Epithelial cell of esophagus (primary cell): ENCODE results near the gene BORCS8.

ENCODE experiments used
- DNase-seq: peaks from one replicate; pipeline ENCODE4 v3.0.0; 2010; ENCODE audit warnings: low read depth
- H3K4me3 ChIP-seq: 2 replicates; pipeline ENCODE4 v1.5.1; 2011; ENCODE audit warnings: mild to moderate bottlenecking, low read length, control low read depth
- TF ChIP-seq, protein P1 (sequence below): IDR thresholded peaks from 2 replicates; pipeline ENCODE4 v1.5.1; 2011; ENCODE audit warnings: low read depth, mild to moderate bottlenecking, low read length, control low read depth, inconsistent platforms; ENCODE audit not compliant: insufficient read depth; ENCODE audit errors: missing control alignments

Gene BORCS8

DNA sequence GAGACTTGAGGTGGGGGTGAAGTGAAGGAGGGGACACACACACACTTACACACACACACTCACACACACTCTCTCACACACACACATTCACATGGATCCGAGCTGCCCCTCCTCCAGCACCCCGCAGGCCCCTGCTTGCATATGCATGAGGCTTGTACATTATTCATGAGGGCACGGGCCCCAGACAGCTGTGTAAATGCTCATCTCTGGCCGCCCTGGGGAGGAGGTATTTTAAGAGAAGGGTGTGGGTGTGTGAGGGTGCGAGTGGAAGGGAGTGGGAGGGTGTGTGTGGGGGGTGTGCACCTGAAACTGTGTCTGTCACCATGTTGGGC is 22.2 kb upstream of the BORCS8 start:
- H3K4me3 ChIP-seq, result no peak overlapping the region

GRCh38 chr19:19213426-19214158 is 21.6 kb upstream of the BORCS8 start:
- DNase-seq, result no peak
- no peak overlapping the region for H3K4me3 ChIP-seq
- TF ChIP-seq, protein P1, sequence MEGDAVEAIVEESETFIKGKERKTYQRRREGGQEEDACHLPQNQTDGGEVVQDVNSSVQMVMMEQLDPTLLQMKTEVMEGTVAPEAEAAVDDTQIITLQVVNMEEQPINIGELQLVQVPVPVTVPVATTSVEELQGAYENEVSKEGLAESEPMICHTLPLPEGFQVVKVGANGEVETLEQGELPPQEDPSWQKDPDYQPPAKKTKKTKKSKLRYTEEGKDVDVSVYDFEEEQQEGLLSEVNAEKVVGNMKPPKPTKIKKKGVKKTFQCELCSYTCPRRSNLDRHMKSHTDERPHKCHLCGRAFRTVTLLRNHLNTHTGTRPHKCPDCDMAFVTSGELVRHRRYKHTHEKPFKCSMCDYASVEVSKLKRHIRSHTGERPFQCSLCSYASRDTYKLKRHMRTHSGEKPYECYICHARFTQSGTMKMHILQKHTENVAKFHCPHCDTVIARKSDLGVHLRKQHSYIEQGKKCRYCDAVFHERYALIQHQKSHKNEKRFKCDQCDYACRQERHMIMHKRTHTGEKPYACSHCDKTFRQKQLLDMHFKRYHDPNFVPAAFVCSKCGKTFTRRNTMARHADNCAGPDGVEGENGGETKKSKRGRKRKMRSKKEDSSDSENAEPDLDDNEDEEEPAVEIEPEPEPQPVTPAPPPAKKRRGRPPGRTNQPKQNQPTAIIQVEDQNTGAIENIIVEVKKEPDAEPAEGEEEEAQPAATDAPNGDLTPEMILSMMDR, result no peak

More for the DNA sequence above, 22.2 kb upstream of the BORCS8 start:
- no peak for DNase-seq
- TF ChIP-seq, protein P1, result no peak

- H3K4me3 ChIP-seq, result no peak overlapping the region
- TF ChIP-seq, protein P1, result no peak
- DNase-seq, result no peak
These were observed 21.0 kb upstream of the BORCS8 start for GRCh38 chr19:19212916-19213315.

DNA sequence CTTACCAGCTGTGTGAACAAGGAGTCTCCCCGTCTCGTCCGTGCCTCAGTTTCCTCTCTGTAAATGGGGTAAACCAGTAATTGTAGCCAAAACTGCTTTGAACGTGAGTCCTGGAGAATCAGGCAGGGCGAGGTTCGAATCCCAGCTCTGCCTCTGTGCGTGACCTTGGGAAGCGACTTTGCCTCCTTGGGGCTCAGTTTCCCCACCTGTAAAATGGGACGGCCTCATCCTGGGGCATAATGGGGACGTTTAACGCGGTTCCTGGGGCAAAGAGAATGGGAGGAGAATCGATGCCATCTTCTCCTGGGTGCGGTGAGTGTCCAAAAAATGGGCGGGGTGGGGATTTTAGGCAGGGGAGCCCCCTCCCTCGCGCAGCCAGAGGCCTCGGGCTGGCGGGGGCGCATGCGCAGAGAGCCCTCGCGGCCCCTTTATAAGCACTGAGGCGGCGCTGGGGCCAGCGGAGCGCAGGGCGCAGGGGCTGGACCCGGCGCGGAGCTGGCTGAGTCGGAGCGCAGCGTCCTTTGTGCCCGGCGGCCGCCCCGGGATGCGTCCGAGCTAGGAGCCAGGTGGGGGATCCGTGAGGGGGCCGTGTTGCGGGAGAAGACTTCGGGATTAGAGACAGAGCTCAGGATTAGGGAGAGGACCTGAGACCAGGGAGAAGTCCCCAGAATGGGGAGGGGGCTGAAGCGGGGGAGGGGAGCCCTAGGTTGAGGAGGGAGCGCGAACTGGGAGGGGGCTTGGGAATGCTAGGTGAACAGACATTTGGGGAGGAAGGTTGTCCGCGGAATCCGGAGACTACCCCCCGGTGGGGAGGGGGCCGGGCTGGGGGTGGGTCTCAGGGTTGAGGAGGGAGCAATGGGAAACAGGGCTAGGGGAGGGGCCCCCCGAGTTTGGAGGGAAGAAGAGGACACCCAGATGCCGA is 19.8 kb upstream of the BORCS8 start, which contains the start of gene NCAN:
NCAN (plus strand) TSS at position 460 of the 922 bp plus-strand sequence. CDS start 4,996 bp downstream, outside the sequence.
- TF ChIP-seq, protein P1, result no peak
- no peak within 1 kb of the TSS for H3K4me3 ChIP-seq
- DNase-seq, result no peak

- TF ChIP-seq, protein P1, result no peak
- DNase-seq, result no peak
- H3K4me3 ChIP-seq, result no peak overlapping the region
These were observed 17.4 kb upstream of the BORCS8 start for GRCh38 chr19:19209372-19209771.

- TF ChIP-seq, protein P1, result no peak
- H3K4me3 ChIP-seq, result no peak overlapping the region
- DNase-seq, result peak; percentile 25
These were observed 16.0 kb upstream of the BORCS8 start for GRCh38 chr19:19207637-19208572.
